Thyroid gland (tissue), 4 donors: ENCODE data around the gene PDGFA.

Experiments used
- POLR2A ChIP-seq, 2 donors: fragments of 450-650 bp; IDR thresholded peaks; one replicate each; pipeline ENCODE4 v1.6.1; 2017; ENCODE audit warnings: antibody characterized with exemption in 2 of 2, mild to moderate bottlenecking in 2 of 2, moderate library complexity in 1 of 2
- TF ChIP-seq, protein P1 (sequence below), 6 experiments: fragments of 200-600 bp in 3 of 6; fragments of 450-650 bp in 3 of 6; sonication (generic) in 3 of 6; IDR thresholded peaks; one replicate each; pipeline ENCODE4 v1.5.1; 2016 to 2019; ENCODE audit warnings: antibody characterized with exemption in 6 of 6, mild to moderate bottlenecking in 2 of 6, inconsistent platforms in 1 of 6, moderate library complexity in 1 of 6

- TF ChIP-seq, protein P1, sequence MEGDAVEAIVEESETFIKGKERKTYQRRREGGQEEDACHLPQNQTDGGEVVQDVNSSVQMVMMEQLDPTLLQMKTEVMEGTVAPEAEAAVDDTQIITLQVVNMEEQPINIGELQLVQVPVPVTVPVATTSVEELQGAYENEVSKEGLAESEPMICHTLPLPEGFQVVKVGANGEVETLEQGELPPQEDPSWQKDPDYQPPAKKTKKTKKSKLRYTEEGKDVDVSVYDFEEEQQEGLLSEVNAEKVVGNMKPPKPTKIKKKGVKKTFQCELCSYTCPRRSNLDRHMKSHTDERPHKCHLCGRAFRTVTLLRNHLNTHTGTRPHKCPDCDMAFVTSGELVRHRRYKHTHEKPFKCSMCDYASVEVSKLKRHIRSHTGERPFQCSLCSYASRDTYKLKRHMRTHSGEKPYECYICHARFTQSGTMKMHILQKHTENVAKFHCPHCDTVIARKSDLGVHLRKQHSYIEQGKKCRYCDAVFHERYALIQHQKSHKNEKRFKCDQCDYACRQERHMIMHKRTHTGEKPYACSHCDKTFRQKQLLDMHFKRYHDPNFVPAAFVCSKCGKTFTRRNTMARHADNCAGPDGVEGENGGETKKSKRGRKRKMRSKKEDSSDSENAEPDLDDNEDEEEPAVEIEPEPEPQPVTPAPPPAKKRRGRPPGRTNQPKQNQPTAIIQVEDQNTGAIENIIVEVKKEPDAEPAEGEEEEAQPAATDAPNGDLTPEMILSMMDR (IDR thresholded peaks at IDR 0.05) = no peak
- no peak for TF ChIP-seq POLR2A (IDR thresholded peaks at IDR 0.05)
Measured at GRCh38 chr7:460374-461116, 59.1 kb downstream of the PDGFA start.
